Breast epithelium (tissue), 4 donors: Measurements from ENCODE around the gene BSN. TPM values are rescaled to one million over a fixed set of nuclear protein-coding genes. Genes with fewer than 3 reads are reported as not detected.
A peak's percentile ranks its signal among the peaks of the same experiment; 100 is the strongest.
"Not testable (repeated sequence)": the region's sequence is repeated elsewhere in the genome, so short reads cannot be mapped to it uniquely, and the experiment has no call there.

Source experiments
- DNase-seq, 2 donors: peaks; one replicate each; pipeline ENCODE4 v3.0.0-alpha.2; 2019; ENCODE audit warnings: low spot score in 2 of 2
- H3K27ac ChIP-seq, 2 donors: fragments of 200-600 bp; sonication (generic) in 1 of 2; one replicate each; pipeline ENCODE4 v1.5.1; 2016 to 2019; ENCODE audit warnings: mild to moderate bottlenecking in 1 of 2
- H3K27me3 ChIP-seq, 2 donors: fragments of 200-600 bp; sonication (generic) in 1 of 2; one replicate each; pipeline versions ENCODE4 v1.5.1 to v1.6.0; 2017 to 2019; ENCODE audit warnings: control low read depth in 1 of 2, mild to moderate bottlenecking in 1 of 2
- H3K36me3 ChIP-seq: fragments of 200-600 bp; one replicate; pipeline ENCODE4 v1.5.1; 2019
- H3K4me1 ChIP-seq, 2 donors: fragments of 200-600 bp; sonication (generic); one replicate each; pipeline ENCODE4 v1.5.1; 2016 to 2019; ENCODE audit warnings: control low read depth in 1 of 2
- H3K4me3 ChIP-seq, 3 donors: fragments of 200-600 bp; sonication (generic); 1 replicate in 2 of 3; 2 replicates in 1 of 3; pipeline ENCODE4 v1.5.1; 2016 to 2019; ENCODE audit warnings: mild to moderate bottlenecking in 3 of 3, moderate library complexity in 2 of 3
- H3K9me3 ChIP-seq, 2 donors: fragments of 200-600 bp; sonication (generic) in 1 of 2; one replicate each; pipeline ENCODE4 v1.5.1; 2016 to 2019; ENCODE audit warnings: control low read depth in 1 of 2
- CTCF ChIP-seq, 3 donors: fragments of 450-650 bp; IDR thresholded peaks; one replicate each; pipeline ENCODE4 v1.5.1; 2016 to 2017; ENCODE audit warnings: antibody characterized with exemption in 3 of 3, mild to moderate bottlenecking in 3 of 3, moderate library complexity in 3 of 3
- POLR2A ChIP-seq: fragments of 450-650 bp; IDR thresholded peaks from one replicate; pipeline ENCODE4 v1.6.1; 2016; ENCODE audit warnings: antibody characterized with exemption, mild to moderate bottlenecking, moderate library complexity
- POLR2AphosphoS5 ChIP-seq, 3 donors: sonication (generic); formaldehyde crosslinking; IDR thresholded peaks; one replicate each; pipeline ENCODE4 v1.6.1; 2017; ENCODE audit warnings: antibody characterized with exemption in 3 of 3
- intact Hi-C: fragments of 100-400 bp; cut with DNase I; formaldehyde crosslinking; loops from one replicate; pipeline ENCODE4 v1.15.1; 2023; ENCODE audit warnings: low total_unique reads
- total RNA-seq, 3 donors: library from RNA; depleted of rRNA; stranded (reverse); fragments of >200 nt; gene quantifications; one replicate each; pipeline ENCODE4 v1.1.0, GENCODE V29; 2016

Gene BSN
- total RNA-seq, 3 donors from 2014 or later, result 0.15 to 0.48 (median 0.33) TPM

- Histone ChIP-seq H3K4me3 (peak overlapping the region; percentile 76 to 95 (median 91)), H3K27me3 (no peaks in the 10 kb centered on the region), H3K36me3 (peaks cover 7% of the 10 kb centered on the region), H3K27ac (peak overlapping the region; percentile 91 to 94), H3K9me3 (no peaks in the 10 kb centered on the region), H3K4me1 (peaks cover 3 to 6% of the 10 kb centered on the region in 2 donors)
- TF ChIP-seq POLR2AphosphoS5 (IDR thresholded peaks at IDR 0.05), result no peak
- intact Hi-C loops, result loop anchor here (5.0 kb wide), 1 partner anchor 137 kb away; no protein-coding TSS in a partner anchor
- DNase-seq, result no peak
Observed at GRCh38 chr3:49674497-49674983, 120.3 kb downstream of the BSN start.

GRCh38 chr3:49675912-49676311 lies 121.6 kb downstream of the BSN start:
- DNase-seq, result no peak
- intact Hi-C loops, result no loop called here
- Histone ChIP-seq H3K4me3 (no peak overlapping the region), H3K27me3 (no peaks in the 10 kb centered on the region), H3K9me3 (no peaks in the 10 kb centered on the region), H3K36me3 (peaks cover 8% of the 10 kb centered on the region), H3K4me1 (peaks cover 3 to 6% of the 10 kb centered on the region in 2 donors), H3K27ac (no peak overlapping the region)
- no peak for TF ChIP-seq POLR2A

DNA sequence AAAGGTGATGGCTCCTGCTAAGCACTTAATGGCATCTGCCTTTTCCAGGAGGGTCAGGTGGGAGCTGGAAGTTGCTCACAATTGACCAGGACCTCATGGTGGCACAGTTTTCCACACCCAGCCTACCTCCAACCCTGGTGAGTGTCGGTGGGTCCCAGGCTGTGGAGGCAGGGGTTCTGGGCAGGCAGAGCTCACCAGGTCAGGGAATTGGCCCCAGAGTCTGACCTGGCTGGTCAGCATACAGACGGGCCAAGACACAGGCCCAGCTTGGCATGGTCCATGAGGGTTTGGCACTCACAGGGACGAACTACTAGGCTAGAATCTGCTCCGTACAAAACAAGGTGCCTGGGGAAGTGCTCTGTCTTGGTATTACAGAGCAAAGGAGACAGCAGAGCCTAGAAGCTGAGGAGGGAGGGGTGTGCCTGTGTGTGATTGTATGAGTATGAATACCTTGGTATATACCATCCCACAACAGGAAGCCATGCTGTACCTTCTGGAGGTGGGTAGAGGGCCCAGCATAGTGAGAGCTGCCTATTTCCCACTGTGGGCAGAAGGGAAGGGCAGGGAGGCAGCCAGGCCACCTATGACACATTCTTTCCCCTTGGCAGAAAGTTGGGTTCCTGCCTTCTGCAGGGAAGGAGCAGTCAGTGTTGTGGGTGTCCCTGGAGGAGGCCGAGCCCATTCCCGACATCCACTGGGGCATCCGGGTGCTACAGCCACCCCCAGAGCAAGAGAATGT lies 126.4 kb downstream of the BSN start:
- Histone ChIP-seq H3K4me3 (no peak overlapping the region), H3K4me1 (no peaks in the 10 kb centered on the region), H3K27me3 (no peaks in the 10 kb centered on the region), H3K27ac (no peak overlapping the region), H3K9me3 (no peaks in the 10 kb centered on the region), H3K36me3 (peaks cover 8% of the 10 kb centered on the region)
- TF ChIP-seq POLR2A (no peak), POLR2AphosphoS5 (IDR thresholded peaks at IDR 0.05) (no peak), CTCF (IDR thresholded peaks at IDR 0.05) (no peak)
- intact Hi-C loops, result no loop called here
- DNase-seq, result no peak

DNA sequence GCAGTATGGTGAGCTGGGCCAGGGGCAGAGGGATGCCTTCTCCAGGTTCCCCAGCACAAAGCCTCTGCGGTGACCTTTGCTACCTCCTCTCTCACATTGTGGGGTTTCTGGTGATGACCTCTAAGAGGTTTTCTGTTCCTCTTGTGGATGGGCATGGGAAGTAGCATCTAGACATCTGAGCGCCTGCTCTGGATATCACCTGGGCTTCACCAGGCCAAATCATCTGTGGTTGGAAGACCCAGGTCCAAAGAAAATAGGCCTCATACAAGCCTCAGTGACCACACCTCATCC lies 126.9 kb downstream of the BSN start:
- no peak for DNase-seq
- no peaks in the 10 kb centered on the region for H3K4me1 ChIP-seq

DNA sequence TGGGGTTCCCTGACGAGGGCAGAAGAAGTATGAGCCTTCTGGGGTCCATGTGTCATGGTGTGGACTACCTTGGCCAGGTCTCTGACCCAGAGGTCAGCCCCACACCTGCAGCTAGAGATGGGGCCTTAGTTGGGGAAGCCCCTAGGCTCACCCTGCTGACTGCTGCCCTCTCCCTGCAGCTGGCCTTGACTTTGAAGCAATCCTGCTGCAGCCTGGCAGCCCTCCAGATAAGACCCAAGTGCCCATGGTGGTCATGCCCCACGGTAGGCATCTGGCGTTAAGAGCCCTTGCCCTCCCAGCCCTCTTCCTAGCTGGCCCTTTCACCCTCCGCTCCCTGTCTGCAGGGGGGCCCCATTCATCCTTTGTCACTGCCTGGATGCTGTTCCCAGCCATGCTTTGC lies 127.3 kb downstream of the BSN start:
- Histone ChIP-seq H3K27ac (no peak overlapping the region), H3K4me1 (no peaks in the 10 kb centered on the region), H3K9me3 (no peaks in the 10 kb centered on the region), H3K36me3 (peaks cover 8% of the 10 kb centered on the region), H3K4me3 (no peak overlapping the region), H3K27me3 (no peaks in the 10 kb centered on the region)
- TF ChIP-seq POLR2A (no peak), POLR2AphosphoS5 (IDR thresholded peaks at IDR 0.05) (no peak), CTCF (IDR thresholded peaks at IDR 0.05) (no peak)
- no peak for DNase-seq
- intact Hi-C loops, result no loop called here

More for the DNA sequence above, 126.9 kb downstream of the BSN start:
- peaks cover 8% of the 10 kb centered on the region for H3K36me3 ChIP-seq
- H3K27me3 ChIP-seq, result no peaks in the 10 kb centered on the region
- H3K4me3 ChIP-seq, result no peak overlapping the region
- intact Hi-C loops, result no loop called here
- no peak overlapping the region for H3K27ac ChIP-seq
- no peaks in the 10 kb centered on the region for H3K9me3 ChIP-seq
- TF ChIP-seq POLR2A (no peak), POLR2AphosphoS5 (IDR thresholded peaks at IDR 0.05) (no peak), CTCF (IDR thresholded peaks at IDR 0.05) (no peak)

- Histone ChIP-seq H3K27me3 (no peaks in the 10 kb centered on the region), H3K9me3 (no peaks in the 10 kb centered on the region), H3K4me1 (no peaks in the 10 kb centered on the region), H3K27ac (no peak overlapping the region), H3K4me3 (no peak overlapping the region), H3K36me3 (peaks cover 8% of the 10 kb centered on the region)
- TF ChIP-seq POLR2A (no peak), CTCF (IDR thresholded peaks at IDR 0.05) (no peak), POLR2AphosphoS5 (IDR thresholded peaks at IDR 0.05) (no peak)
- no peak for DNase-seq
- intact Hi-C loops, result no loop called here
Observed at GRCh38 chr3:49683162-49683561, 128.9 kb downstream of the BSN start.

GRCh38 chr3:49684453-49684852 lies 130.2 kb downstream of the BSN start:
- H3K9me3 ChIP-seq, H3K36me3 ChIP-seq, DNase-seq, H3K4me1 ChIP-seq, intact Hi-C loops, H3K27me3 ChIP-seq, H3K4me3 ChIP-seq, H3K27ac ChIP-seq: not testable (repeated sequence)

DNA sequence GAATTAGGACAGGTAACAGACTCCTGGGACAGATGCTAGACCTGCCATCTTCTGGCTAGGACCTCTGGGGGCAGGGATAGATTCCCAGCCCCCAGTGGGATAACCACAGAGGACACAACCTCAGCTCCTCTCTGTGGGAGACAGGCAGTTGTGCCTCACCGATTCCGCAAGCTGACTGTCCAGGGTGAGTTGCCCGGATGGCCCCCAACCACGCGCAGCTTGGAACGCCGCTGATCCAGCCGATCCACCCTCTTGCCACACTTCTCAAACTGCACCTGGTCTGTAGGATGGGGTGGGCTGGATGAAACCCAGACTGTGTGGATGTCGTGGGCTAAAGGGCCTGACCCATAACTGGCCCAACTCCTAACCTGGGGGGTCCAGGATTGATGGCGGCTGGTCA lies 130.8 kb downstream of the BSN start:
- H3K36me3 ChIP-seq, H3K9me3 ChIP-seq, H3K4me1 ChIP-seq, H3K27me3 ChIP-seq, H3K27ac ChIP-seq, intact Hi-C loops, H3K4me3 ChIP-seq, DNase-seq: not testable (repeated sequence)

GRCh38 chr3:49685846-49686245 lies 131.6 kb downstream of the BSN start:
- DNase-seq, intact Hi-C loops, H3K9me3 ChIP-seq, H3K27me3 ChIP-seq, H3K36me3 ChIP-seq, H3K4me1 ChIP-seq: not testable (repeated sequence)
- H3K4me3 ChIP-seq, result peak overlapping the region in 2 of 3 donors; percentile 54 to 66
- H3K27ac ChIP-seq, result peak overlapping the region in 1 of 2 donors; percentile 68
